Nephron (organoid): Measurements from ENCODE around the gene MAPK6.

ENCODE experiments used
- H3K27ac Mint-ChIP-seq, 3 experiments: 2 replicates each; pipeline ENCODE4 v1.8.0; 2020; ENCODE audit warnings: mixed read lengths in 3 of 3, mild to moderate bottlenecking in 2 of 3, moderate library complexity in 1 of 3
- H3K27me3 Mint-ChIP-seq: 2 replicates; pipeline ENCODE4 v1.8.0; 2021; ENCODE audit warnings: low read depth, mild to moderate bottlenecking, moderate library complexity, mixed read lengths
- H3K36me3 Mint-ChIP-seq: 2 replicates; pipeline ENCODE4 v1.8.0; 2020; ENCODE audit warnings: low read depth, mixed read lengths
- H3K4me1 Mint-ChIP-seq: 2 replicates; pipeline ENCODE4 v1.8.0; 2020; ENCODE audit warnings: mixed read lengths
- H3K4me3 Mint-ChIP-seq, 3 experiments: 2 replicates each; pipeline ENCODE4 v1.8.0; 2020; ENCODE audit warnings: mild to moderate bottlenecking in 3 of 3, mixed read lengths in 3 of 3, moderate library complexity in 2 of 3
- H3K9me3 Mint-ChIP-seq: 2 replicates; pipeline ENCODE4 v1.8.0; 2020; ENCODE audit warnings: mixed read lengths
- TF ChIP-seq, protein P1 (sequence below), 3 experiments: fragments of 200-600 bp; sonication (generic); IDR thresholded peaks; one replicate each; pipeline ENCODE4 v1.5.0; 2021; ENCODE audit warnings: antibody characterized with exemption in 3 of 3; ENCODE audit not compliant: unreplicated experiment in 3 of 3

Gene MAPK6

DNA sequence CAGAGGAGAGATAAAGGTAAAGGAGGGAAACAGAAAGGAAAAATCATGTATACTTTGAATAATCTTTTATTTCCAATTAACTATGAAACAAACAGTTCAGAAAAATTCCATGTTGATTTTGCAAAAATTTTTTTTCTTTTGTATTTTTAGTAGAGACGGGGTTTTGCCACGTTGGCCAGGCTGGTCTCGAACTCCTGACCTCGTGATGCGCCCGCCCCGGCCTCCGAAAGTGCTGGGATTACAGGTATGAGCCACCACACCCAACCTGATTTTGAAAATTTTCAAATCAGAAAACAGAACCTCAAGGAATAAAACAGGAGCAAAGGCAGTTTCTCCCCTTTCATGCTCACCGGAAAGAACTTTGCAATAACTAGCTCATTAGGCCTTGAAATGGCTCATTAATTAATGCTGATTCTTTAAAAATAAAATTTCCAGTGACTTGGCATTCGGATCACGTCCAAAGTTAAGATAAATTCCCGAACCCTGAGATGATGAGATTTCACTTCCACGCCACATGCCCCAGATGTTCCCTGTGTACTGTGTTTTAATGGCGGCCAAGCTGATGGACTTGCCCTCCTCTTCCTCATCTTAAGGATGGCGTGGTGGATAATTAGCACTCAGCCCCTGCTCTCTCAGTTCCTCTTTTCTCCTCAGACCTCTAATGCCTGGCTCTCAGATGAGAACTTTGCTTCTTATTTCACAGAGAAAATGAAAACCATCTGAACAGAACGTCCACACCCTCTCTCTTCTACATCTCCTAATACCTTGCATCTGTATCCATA is 82.7 kb downstream of the MAPK6 start:
- Mint-ChIP-seq H3K27ac (peak overlapping the region in 1 of 3 experiments; percentile 32), H3K4me1 (peaks cover 39% of the 10 kb centered on the region), H3K9me3 (no peaks in the 10 kb centered on the region), H3K4me3 (no peak overlapping the region), H3K27me3 (peaks cover 5% of the 10 kb centered on the region), H3K36me3 (no peaks in the 10 kb centered on the region)
- TF ChIP-seq, protein P1, sequence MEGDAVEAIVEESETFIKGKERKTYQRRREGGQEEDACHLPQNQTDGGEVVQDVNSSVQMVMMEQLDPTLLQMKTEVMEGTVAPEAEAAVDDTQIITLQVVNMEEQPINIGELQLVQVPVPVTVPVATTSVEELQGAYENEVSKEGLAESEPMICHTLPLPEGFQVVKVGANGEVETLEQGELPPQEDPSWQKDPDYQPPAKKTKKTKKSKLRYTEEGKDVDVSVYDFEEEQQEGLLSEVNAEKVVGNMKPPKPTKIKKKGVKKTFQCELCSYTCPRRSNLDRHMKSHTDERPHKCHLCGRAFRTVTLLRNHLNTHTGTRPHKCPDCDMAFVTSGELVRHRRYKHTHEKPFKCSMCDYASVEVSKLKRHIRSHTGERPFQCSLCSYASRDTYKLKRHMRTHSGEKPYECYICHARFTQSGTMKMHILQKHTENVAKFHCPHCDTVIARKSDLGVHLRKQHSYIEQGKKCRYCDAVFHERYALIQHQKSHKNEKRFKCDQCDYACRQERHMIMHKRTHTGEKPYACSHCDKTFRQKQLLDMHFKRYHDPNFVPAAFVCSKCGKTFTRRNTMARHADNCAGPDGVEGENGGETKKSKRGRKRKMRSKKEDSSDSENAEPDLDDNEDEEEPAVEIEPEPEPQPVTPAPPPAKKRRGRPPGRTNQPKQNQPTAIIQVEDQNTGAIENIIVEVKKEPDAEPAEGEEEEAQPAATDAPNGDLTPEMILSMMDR (IDR thresholded peaks at IDR 0.05; ENCODE audit: unreplicated experiment in 3 of 3): no peak

- no peaks in the 10 kb centered on the region for H3K36me3 Mint-ChIP-seq
- no peak overlapping the region for H3K4me3 Mint-ChIP-seq
- TF ChIP-seq, protein P1 (IDR thresholded peaks at IDR 0.05; ENCODE audit: unreplicated experiment in 3 of 3): no peak
- H3K4me1 Mint-ChIP-seq: peaks cover 32% of the 10 kb centered on the region
- peak overlapping the region in 1 of 3 experiments; percentile 32 for H3K27ac Mint-ChIP-seq
- no peaks in the 10 kb centered on the region for H3K9me3 Mint-ChIP-seq
- H3K27me3 Mint-ChIP-seq: peaks cover 5% of the 10 kb centered on the region
Measured at GRCh38 chr15:52102463-52102862, 83.4 kb downstream of the MAPK6 start.

- Mint-ChIP-seq H3K9me3 (no peaks in the 10 kb centered on the region), H3K36me3 (no peaks in the 10 kb centered on the region), H3K27ac (peak overlapping the region in 2 of 3 experiments; percentile 29 to 44), H3K27me3 (peaks cover 5% of the 10 kb centered on the region), H3K4me1 (peaks cover 28% of the 10 kb centered on the region), H3K4me3 (no peak overlapping the region)
- TF ChIP-seq, protein P1 (IDR thresholded peaks at IDR 0.05; ENCODE audit: unreplicated experiment in 3 of 3): no peak
Measured at GRCh38 chr15:52103217-52104207, 84.5 kb downstream of the MAPK6 start.

GRCh38 chr15:52104532-52105004 is 85.5 kb downstream of the MAPK6 start:
- no peaks in the 10 kb centered on the region for H3K36me3 Mint-ChIP-seq
- TF ChIP-seq, protein P1 (IDR thresholded peaks at IDR 0.05; ENCODE audit: unreplicated experiment in 3 of 3): no peak
- H3K4me1 Mint-ChIP-seq: peaks cover 28% of the 10 kb centered on the region
- peaks cover 5% of the 10 kb centered on the region for H3K27me3 Mint-ChIP-seq
- no peak overlapping the region for H3K27ac Mint-ChIP-seq
- no peak overlapping the region for H3K4me3 Mint-ChIP-seq
- H3K9me3 Mint-ChIP-seq: no peaks in the 10 kb centered on the region

- TF ChIP-seq, protein P1 (IDR thresholded peaks at IDR 0.05; ENCODE audit: unreplicated experiment in 3 of 3): no peak
- Mint-ChIP-seq H3K4me1 (peaks cover 27% of the 10 kb centered on the region), H3K36me3 (no peaks in the 10 kb centered on the region), H3K27me3 (peaks cover 5% of the 10 kb centered on the region), H3K27ac (no peak overlapping the region), H3K4me3 (no peak overlapping the region), H3K9me3 (no peaks in the 10 kb centered on the region)
Measured at GRCh38 chr15:52105846-52106245, 86.8 kb downstream of the MAPK6 start.
